Upper lobe of left lung (tissue), 4 donors: Measurements from ENCODE around the gene FAM13A.

ENCODE experiments used
- CTCF ChIP-seq, 6 experiments: fragments of 450-650 bp in 4 of 6; fragments of 200-600 bp in 2 of 6; sonication (generic) in 2 of 6; IDR thresholded peaks; one replicate each; pipeline ENCODE4 v1.5.1; 2016 to 2019; ENCODE audit warnings: antibody characterized with exemption in 6 of 6
- EP300 ChIP-seq, 4 donors: sonication (generic); formaldehyde crosslinking; IDR thresholded peaks; one replicate each; pipeline ENCODE4 v1.5.1; 2017; ENCODE audit warnings: antibody characterized with exemption in 4 of 4, control low read depth in 2 of 4
- POLR2A ChIP-seq, 4 donors: fragments of 450-650 bp; IDR thresholded peaks; one replicate each; pipeline ENCODE4 v1.5.1; 2016 to 2017; ENCODE audit warnings: antibody characterized with exemption in 4 of 4, mild to moderate bottlenecking in 2 of 4
- POLR2AphosphoS5 ChIP-seq, 2 donors: sonication (generic); formaldehyde crosslinking; IDR thresholded peaks; one replicate each; pipeline ENCODE4 v1.5.1; 2017; ENCODE audit warnings: antibody characterized with exemption in 2 of 2

- no peak for TF ChIP-seq CTCF (IDR thresholded peaks at IDR 0.05)
- TF ChIP-seq EP300 (IDR thresholded peaks at IDR 0.05): no peak
- no peak for TF ChIP-seq POLR2AphosphoS5 (IDR thresholded peaks at IDR 0.05)
- TF ChIP-seq POLR2A (IDR thresholded peaks at IDR 0.05): no peak
Observed at GRCh38 chr4:88713782-88714181, 343.2 kb downstream of the FAM13A start.
